Mesenchymal stem cell (in vitro differentiated cells and primary cell): ENCODE measurements around the gene ZNF362. TPM values are rescaled to one million over a fixed set of nuclear protein-coding genes. Genes with fewer than 3 reads are reported as not detected.

Experiments
- DNase-seq: peaks from one replicate; pipeline ENCODE4 v3.0.0-alpha.2; 2013
- H2AFZ ChIP-seq: one replicate; pipeline ENCODE4 v1.6.1; 2013; ENCODE audit warnings: low read depth, mild to moderate bottlenecking, control low read depth, inconsistent platforms, low read length, moderate library complexity
- H2AK5ac ChIP-seq: 2 replicates; pipeline ENCODE4 v1.6.1; 2013; ENCODE audit warnings: low read length, moderate library complexity, mild to moderate bottlenecking, inconsistent platforms; ENCODE audit not compliant: severe bottlenecking
- H2BK120ac ChIP-seq: one replicate; pipeline ENCODE4 v1.6.1; 2013; ENCODE audit warnings: low read depth, mild to moderate bottlenecking, inconsistent platforms, low read length, moderate library complexity
- H2BK12ac ChIP-seq, 2 experiments: one replicate each; pipeline ENCODE4 v1.6.1; 2013; ENCODE audit warnings: inconsistent platforms in 2 of 2, low read length in 2 of 2, mild to moderate bottlenecking in 2 of 2, moderate library complexity in 2 of 2, control low read depth in 1 of 2
- H2BK15ac ChIP-seq: one replicate; pipeline ENCODE4 v1.6.1; 2013; ENCODE audit warnings: mild to moderate bottlenecking, low read depth, inconsistent platforms; ENCODE audit not compliant: poor library complexity, severe bottlenecking
- H2BK5ac ChIP-seq: 2 replicates; pipeline ENCODE4 v1.6.1; 2013; ENCODE audit warnings: low read depth, mild to moderate bottlenecking, low read length, control low read depth, inconsistent platforms; ENCODE audit not compliant: poor library complexity, severe bottlenecking
- H3K14ac ChIP-seq, 2 experiments: one replicate each; pipeline ENCODE4 v1.6.1; 2013; ENCODE audit warnings: inconsistent platforms in 2 of 2, low read length in 2 of 2, control low read depth in 1 of 2, mild to moderate bottlenecking in 1 of 2, moderate library complexity in 1 of 2
- H3K18ac ChIP-seq, 2 experiments: one replicate each; pipeline ENCODE4 v1.6.1; 2013; ENCODE audit warnings: inconsistent platforms in 2 of 2, low read length in 2 of 2, control low read depth in 1 of 2, low read depth in 1 of 2, mild to moderate bottlenecking in 1 of 2
- H3K23ac ChIP-seq, 2 experiments: one replicate each; pipeline ENCODE4 v1.6.1; 2013; ENCODE audit warnings: inconsistent platforms in 2 of 2, low read length in 2 of 2, mild to moderate bottlenecking in 2 of 2, moderate library complexity in 2 of 2, control low read depth in 1 of 2
- H3K27ac ChIP-seq: 2 replicates; pipeline ENCODE4 v1.5.1; 2013; ENCODE audit warnings: mild to moderate bottlenecking, moderate library complexity, low read length, control low read depth, inconsistent platforms; ENCODE audit not compliant: poor library complexity, severe bottlenecking
- H3K27me3 ChIP-seq, 2 experiments: 2 replicates each; pipeline versions ENCODE4 v1.6.1 to v1.7.0; 2013; ENCODE audit warnings: low read length in 2 of 2, mild to moderate bottlenecking in 2 of 2, moderate library complexity in 2 of 2, control low read depth in 1 of 2, inconsistent platforms in 1 of 2; ENCODE audit not compliant: control insufficient read depth in 1 of 2, insufficient read depth in 1 of 2
- H3K36me3 ChIP-seq, 2 experiments: 2 replicates each; pipeline versions ENCODE4 v1.6.1 to v1.7.0; 2013; ENCODE audit warnings: low read length in 2 of 2, control low read depth in 1 of 2, inconsistent platforms in 1 of 2, low read depth in 1 of 2, mild to moderate bottlenecking in 1 of 2; ENCODE audit not compliant: insufficient read depth in 2 of 2, control insufficient read depth in 1 of 2
- H3K4ac ChIP-seq, 2 experiments: one replicate each; pipeline ENCODE4 v1.6.1; 2013; ENCODE audit warnings: inconsistent platforms in 2 of 2, low read length in 2 of 2, mild to moderate bottlenecking in 2 of 2, moderate library complexity in 2 of 2, control low read depth in 1 of 2, low read depth in 1 of 2
- H3K4me1 ChIP-seq: 2 replicates; pipeline ENCODE4 v1.6.1; 2013; ENCODE audit warnings: low read depth, low read length, control low read depth; ENCODE audit not compliant: control insufficient read depth, insufficient read depth
- H3K4me2 ChIP-seq: 2 replicates; pipeline ENCODE4 v1.6.1; 2013; ENCODE audit warnings: low read length, mild to moderate bottlenecking, inconsistent platforms; ENCODE audit not compliant: poor library complexity, severe bottlenecking
- H3K4me3 ChIP-seq, 2 experiments: 2 replicates each; pipeline versions ENCODE4 v1.5.1 to v1.7.0; 2013; ENCODE audit warnings: low read length in 2 of 2, mild to moderate bottlenecking in 2 of 2, control low read depth in 1 of 2, low read depth in 1 of 2; ENCODE audit not compliant: insufficient read depth in 1 of 2
- H3K79me1 ChIP-seq: replicated peaks from 2 replicates; pipeline ENCODE4 v1.6.1; 2013; ENCODE audit warnings: mild to moderate bottlenecking, control low read depth, low read length, inconsistent platforms; ENCODE audit not compliant: poor library complexity, severe bottlenecking
- H3K9ac ChIP-seq: 2 replicates; pipeline ENCODE4 v1.7.0; 2013; ENCODE audit warnings: mild to moderate bottlenecking, low read length, moderate library complexity
- H3K9me3 ChIP-seq: 2 replicates; pipeline ENCODE4 v1.7.0; 2013; ENCODE audit warnings: mild to moderate bottlenecking, low read length; ENCODE audit not compliant: control insufficient read depth
- H4K8ac ChIP-seq: one replicate; pipeline ENCODE4 v1.6.1; 2013; ENCODE audit warnings: inconsistent platforms, mild to moderate bottlenecking, low read length, moderate library complexity
- H4K91ac ChIP-seq: one replicate; pipeline ENCODE4 v1.6.1; 2013; ENCODE audit warnings: mild to moderate bottlenecking, low read length, inconsistent platforms
- WGBS: methylation state at CpG from one replicate; pipeline ENCODE4 v1.1.7; 2013; ENCODE audit warnings: mixed read lengths; 5-methylcytosine and 5-hydroxymethylcytosine counted together
- polyA plus RNA-seq, 2 experiments: library from polyadenylated mRNA; stranded (reverse); fragments of 200-250 nt; gene quantifications; one replicate each; pipeline ENCODE4 v1.2.3, GENCODE V29; 2013

The ZNF362 gene, protein sequence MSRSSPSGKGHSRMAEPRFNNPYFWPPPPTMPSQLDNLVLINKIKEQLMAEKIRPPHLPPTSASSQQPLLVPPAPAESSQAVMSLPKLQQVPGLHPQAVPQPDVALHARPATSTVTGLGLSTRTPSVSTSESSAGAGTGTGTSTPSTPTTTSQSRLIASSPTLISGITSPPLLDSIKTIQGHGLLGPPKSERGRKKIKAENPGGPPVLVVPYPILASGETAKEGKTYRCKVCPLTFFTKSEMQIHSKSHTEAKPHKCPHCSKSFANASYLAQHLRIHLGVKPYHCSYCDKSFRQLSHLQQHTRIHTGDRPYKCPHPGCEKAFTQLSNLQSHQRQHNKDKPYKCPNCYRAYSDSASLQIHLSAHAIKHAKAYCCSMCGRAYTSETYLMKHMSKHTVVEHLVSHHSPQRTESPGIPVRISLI
- 28.9 TPM for polyA plus RNA-seq (2013, experiment 1 of 2)
- 28.1 TPM for polyA plus RNA-seq (2013, experiment 2 of 2)

GRCh38 chr1:33256471-33257206 lies at the start of gene ZNF362:
ZNF362 (plus strand) TSS chr1:33256492; CDS start chr1:33270575, 14,083 bp downstream.
- peak; percentile 84 for DNase-seq
- Histone ChIP-seq H3K18ac (peak within 1 kb of the TSS; percentile 83 to 96), H4K91ac (peak within 1 kb of the TSS; percentile 84), H2BK15ac (peak within 1 kb of the TSS; percentile 92), H3K4me2 (peak within 1 kb of the TSS; percentile 93), H3K4me3 (peak within 1 kb of the TSS; percentile 68 to 91), H3K9me3 (no peaks in the 10 kb centered on the region), H3K4me1 (peaks cover 27% of the 10 kb centered on the region), H2AFZ (peak within 1 kb of the TSS; percentile 60), H3K14ac (peak within 1 kb of the TSS in 1 of 2 experiments; percentile 36), H2BK120ac (peak within 1 kb of the TSS; percentile 95), H2AK5ac (peak within 1 kb of the TSS; percentile 49), H3K27me3 (peaks cover 0 to 3% of the 10 kb centered on the region in 2 experiments), H4K8ac (peak within 1 kb of the TSS; percentile 81), H3K23ac (no peak within 1 kb of the TSS), H3K36me3 (peaks cover 0 to 7% of the 10 kb centered on the region in 2 experiments), H3K9ac (peak within 1 kb of the TSS; percentile 97), H3K4ac (peak within 1 kb of the TSS; percentile 64 to 85), H3K27ac (peak within 1 kb of the TSS; percentile 95), H2BK12ac (no peak within 1 kb of the TSS), H2BK5ac (peak within 1 kb of the TSS; percentile 86), H3K79me1 (peaks cover 3% of the 10 kb centered on the region)
- WGBS, result 0% methylated on average over 35 of the region's 88 CpGs

GRCh38 chr1:33211972-33212371 lies 44.3 kb upstream of the ZNF362 start:
- no peak overlapping the region for H2AFZ ChIP-seq
- H4K8ac ChIP-seq, result no peak overlapping the region
- no peak overlapping the region for H2BK12ac ChIP-seq
- no peak overlapping the region for H2AK5ac ChIP-seq
- no peaks in the 10 kb centered on the region for H3K4me1 ChIP-seq
- H3K14ac ChIP-seq, result no peak overlapping the region
- no peak overlapping the region for H2BK120ac ChIP-seq
- H2BK15ac ChIP-seq, result no peak overlapping the region
- no peak overlapping the region for H3K9ac ChIP-seq
- no peaks in the 10 kb centered on the region for H3K9me3 ChIP-seq
- H3K27me3 ChIP-seq, result peaks cover 0 to 2% of the 10 kb centered on the region in 2 experiments
- WGBS, result 86% methylated on average over 2 of the region's 3 CpGs
- no peak overlapping the region for H3K4me2 ChIP-seq
- H3K27ac ChIP-seq, result no peak overlapping the region
- no peak overlapping the region for H3K4me3 ChIP-seq
- H2BK5ac ChIP-seq, result no peak overlapping the region
- H3K23ac ChIP-seq, result no peak overlapping the region
- H3K36me3 ChIP-seq, result no peaks in the 10 kb centered on the region
- no peak overlapping the region for H3K4ac ChIP-seq
- H3K18ac ChIP-seq, result no peak overlapping the region
- no peak overlapping the region for H4K91ac ChIP-seq
- H3K79me1 ChIP-seq, result no peaks in the 10 kb centered on the region
- no peak for DNase-seq

DNA sequence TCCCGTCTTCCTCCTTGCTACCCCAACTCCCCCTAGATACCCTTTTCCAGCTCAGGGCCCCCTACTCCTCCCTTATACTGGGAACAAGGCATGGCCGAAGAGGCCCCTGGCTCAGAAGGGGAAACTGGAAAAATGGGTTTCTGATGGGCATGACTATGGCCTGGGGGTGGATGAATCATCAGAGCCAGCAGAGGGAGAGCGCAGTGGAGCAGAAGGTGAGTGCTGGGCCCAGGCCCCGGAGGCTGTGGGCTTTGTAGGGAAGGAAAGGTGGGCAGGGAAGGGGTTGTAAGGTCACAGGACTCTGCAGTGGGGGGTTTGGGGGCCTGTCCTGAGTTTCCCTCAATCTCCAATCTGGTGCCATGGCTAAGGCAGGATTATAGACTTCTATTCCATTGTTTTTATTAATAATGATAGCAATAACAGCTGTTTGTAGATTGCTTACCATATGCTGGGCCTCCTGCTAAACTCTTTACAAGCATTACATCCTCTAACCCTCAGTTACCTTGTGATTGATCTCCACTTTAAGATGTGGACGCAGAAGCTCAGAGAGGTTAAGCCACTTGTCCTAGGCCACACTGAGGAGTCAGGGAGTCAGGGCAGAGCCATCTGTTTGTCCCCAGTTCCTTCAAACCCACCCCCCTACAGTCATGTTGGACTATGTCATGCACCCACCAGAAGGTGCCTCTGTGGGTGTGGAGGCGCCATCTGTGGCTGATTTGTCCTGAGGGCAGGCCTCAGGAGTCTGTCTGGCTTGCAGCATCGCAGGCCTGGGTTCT lies 36.2 kb upstream of the ZNF362 start:
- H2BK5ac ChIP-seq, result no peak overlapping the region
- no peak overlapping the region for H3K18ac ChIP-seq
- WGBS, result 84% methylated on average over 7 of the region's 7 CpGs
- no peak overlapping the region for H2AK5ac ChIP-seq
- no peak overlapping the region for H4K91ac ChIP-seq
- no peak overlapping the region for H2AFZ ChIP-seq
- H3K36me3 ChIP-seq, result no peaks in the 10 kb centered on the region
- H3K14ac ChIP-seq, result no peak overlapping the region
- no peak overlapping the region for H3K9ac ChIP-seq
- H2BK120ac ChIP-seq, result no peak overlapping the region
- no peak overlapping the region for H3K4me2 ChIP-seq
- peak; percentile 39 for DNase-seq
- H3K9me3 ChIP-seq, result peaks cover 11% of the 10 kb centered on the region
- H3K23ac ChIP-seq, result no peak overlapping the region
- no peak overlapping the region for H2BK12ac ChIP-seq
- H3K27ac ChIP-seq, result no peak overlapping the region
- H2BK15ac ChIP-seq, result no peak overlapping the region
- H3K4me1 ChIP-seq, result peaks cover 13% of the 10 kb centered on the region
- no peaks in the 10 kb centered on the region for H3K79me1 ChIP-seq
- H4K8ac ChIP-seq, result no peak overlapping the region
- H3K27me3 ChIP-seq, result no peaks in the 10 kb centered on the region
- no peak overlapping the region for H3K4ac ChIP-seq
- H3K4me3 ChIP-seq, result no peak overlapping the region
